HUDEP-2 (cell line): Measurements from ENCODE around the gene RBBP9.
A peak's percentile ranks its signal among the peaks of the same experiment; 100 is the strongest.
"Not testable (repeated sequence)": the region's sequence is repeated elsewhere in the genome, so short reads cannot be mapped to it uniquely, and the experiment has no call there.

Experiments
- DNase-seq, 76 experiments: peaks; one replicate each; lab custom pipeline; 2025; ENCODE audit not compliant: unreplicated experiment in 76 of 76; lab: John Stamatoyannopoulos, UW

RBBP9 gene

GRCh38 chr20:18506744-18507143 lies 9.7 kb upstream of the RBBP9 start:
- peak in 1 of 76 experiments; percentile 9 for DNase-seq

DNA sequence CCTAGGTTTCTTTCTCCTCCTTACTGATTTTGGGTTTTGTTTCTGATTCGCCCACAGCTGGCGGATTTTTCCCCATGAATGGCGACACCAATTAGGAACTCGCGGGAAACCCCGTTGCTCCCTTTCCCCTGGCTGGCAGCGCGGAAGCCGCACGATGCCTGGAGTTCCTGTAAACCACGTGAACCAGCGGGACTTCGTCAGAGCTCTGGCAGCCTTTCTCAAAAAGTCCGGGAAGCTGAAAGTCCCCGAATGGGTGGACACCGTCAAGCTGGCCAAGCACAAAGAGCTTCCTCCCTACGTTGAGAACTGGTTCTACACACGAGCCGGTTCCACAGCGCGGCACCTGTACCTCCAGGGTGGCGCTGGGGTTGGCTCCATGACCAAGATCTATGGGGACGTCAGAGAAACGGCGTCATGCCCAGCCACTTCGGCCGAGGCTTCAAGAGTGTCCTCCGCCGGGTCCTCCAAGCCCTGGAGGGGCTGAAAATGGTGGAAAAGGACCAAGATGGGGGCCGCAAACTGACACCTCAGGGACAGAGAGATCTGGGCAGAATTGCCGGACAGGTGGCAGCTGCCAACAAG lies 7.5 kb upstream of the RBBP9 start:
- DNase-seq = no peak

DNA sequence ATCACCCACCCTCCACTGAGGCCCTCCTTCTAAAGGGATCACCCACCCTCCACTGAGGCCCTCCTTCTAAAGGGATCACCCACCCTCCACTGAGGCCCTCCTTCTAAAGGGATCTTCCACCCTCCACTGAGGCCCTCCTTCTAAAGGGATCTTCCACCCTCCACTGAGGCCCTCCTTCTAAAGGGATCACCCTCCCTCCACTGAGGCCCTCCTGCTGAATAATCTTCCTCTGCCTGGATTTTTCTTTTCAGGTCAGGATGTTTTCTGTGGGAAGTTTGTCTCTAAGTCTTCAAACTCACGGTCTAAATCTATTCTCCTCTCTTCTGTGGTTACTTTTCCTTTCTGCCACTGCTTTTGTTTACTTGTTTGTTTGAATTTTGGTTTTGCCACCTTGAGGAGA lies 4.6 kb upstream of the RBBP9 start:
- DNase-seq = not testable (repeated sequence)

DNA sequence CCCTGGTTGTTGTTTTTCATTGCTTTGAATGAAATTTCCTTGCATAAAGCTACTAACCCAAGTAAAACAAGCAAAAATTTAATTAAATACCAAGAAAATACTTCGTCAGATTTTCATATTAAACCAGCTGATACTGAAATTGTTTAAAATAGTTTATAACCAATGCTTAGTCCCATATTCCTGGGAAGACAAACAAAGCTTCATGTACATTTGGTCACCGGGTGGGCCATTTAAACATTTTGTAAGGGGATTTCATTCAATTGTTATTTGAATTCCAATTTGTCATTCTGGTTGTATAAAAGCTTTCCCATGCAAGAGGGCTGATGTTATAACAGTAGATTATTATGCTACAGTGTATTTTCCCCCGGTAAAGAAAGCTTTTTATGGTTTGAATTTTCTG lies 578 bp upstream of the RBBP9 start:
- DNase-seq = no peak

DNA sequence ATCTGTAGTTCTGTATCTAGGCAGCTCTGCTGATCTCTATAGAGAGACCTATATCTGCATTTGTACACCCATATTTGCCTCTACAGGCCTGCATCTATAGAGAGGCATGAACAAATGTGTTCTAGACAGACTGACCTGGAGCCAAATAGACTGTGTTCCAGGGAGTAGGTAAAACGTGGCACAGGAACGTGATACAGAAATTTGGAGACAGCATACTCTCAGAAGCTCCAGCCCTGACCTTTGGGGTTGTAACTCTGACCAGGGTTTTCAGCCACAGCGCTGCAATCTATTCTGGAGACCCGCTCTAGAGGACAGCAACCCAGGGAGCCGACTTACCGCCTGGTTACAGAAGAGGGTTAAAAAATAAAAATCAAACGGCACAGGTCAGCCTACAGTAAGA lies 983 bp downstream of the RBBP9 start:
- DNase-seq = peak in 3 of 76 experiments; percentile 1 to 19 (median 16)

DNA sequence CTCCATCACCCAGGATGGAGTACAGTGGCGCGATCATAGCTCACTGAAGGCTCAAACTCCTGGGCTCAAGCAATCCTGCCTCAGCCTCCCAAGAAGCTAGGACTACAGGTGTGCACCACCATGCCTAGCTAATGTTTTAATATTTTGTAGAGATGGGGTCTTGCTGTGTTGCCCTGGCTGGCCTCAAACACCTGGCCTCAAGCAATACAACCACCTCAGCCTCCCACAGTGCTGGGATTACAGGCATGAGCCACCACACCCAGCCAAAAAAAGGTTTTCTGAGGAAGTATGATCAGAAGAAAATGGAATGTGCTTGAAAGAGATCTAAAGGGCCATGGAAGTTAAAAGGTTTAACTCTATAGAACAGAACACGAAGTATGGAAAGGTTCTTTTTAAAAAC lies 8.7 kb downstream of the RBBP9 start:
- DNase-seq = no peak

DNA sequence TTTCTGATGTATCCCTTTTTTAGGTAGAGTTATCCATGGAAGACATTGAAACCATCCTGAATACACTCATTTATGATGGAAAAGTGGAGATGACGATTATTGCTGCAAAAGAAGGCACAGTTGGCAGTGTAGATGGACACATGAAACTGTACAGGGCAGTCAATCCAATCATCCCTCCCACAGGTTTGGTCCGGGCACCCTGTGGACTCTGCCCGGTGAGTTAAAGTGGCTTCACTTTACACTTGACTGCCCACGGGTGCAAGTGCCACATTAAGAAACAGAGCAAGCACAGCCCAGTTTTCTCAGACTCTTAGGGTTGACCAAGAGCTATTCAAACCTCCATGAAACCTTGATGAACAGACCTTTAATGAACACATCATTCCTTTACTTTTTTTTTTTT lies 15.4 kb downstream of the RBBP9 start:
- DNase-seq = no peak

DNA sequence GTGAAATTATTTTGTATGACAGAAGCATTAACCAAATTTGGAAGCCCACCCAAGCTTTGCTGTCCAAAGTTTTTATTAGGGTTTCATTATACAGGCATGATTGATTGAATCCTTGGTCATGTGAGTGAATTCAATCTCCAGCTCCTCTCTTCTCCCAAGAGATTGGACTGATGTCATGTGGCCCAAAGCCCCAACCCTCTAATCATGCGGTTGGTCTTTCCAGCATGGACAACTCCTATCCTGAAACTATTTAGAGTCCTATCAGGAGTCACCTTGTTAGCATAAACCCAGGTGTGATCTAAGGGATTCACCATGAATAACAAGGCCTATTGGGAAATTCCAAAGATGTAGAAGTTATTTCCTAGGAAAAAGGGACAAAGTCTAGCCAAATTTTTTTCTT lies 19.2 kb downstream of the RBBP9 start:
- DNase-seq = no peak

- DNase-seq = no peak
Observed at GRCh38 chr20:18477218-18477617, 19.8 kb downstream of the RBBP9 start.

- peak; percentile 15 to 97 (median 89) for DNase-seq
Observed at GRCh38 chr20:18466894-18467730, 29.9 kb downstream of the RBBP9 start, which contains the start of the genes DZANK1 and POLR3F. Gene DZANK1, minus strand, starts transcription at chr20:18467030. Its CDS starts 1,672 bp downstream, at chr20:18465358. Gene POLR3F, plus strand, starts transcription at chr20:18467390. Its CDS starts 117 bp downstream, at chr20:18467507.

GRCh38 chr20:18466574-18466893 lies 30.5 kb downstream of the RBBP9 start:
- no peak for DNase-seq

DNA sequence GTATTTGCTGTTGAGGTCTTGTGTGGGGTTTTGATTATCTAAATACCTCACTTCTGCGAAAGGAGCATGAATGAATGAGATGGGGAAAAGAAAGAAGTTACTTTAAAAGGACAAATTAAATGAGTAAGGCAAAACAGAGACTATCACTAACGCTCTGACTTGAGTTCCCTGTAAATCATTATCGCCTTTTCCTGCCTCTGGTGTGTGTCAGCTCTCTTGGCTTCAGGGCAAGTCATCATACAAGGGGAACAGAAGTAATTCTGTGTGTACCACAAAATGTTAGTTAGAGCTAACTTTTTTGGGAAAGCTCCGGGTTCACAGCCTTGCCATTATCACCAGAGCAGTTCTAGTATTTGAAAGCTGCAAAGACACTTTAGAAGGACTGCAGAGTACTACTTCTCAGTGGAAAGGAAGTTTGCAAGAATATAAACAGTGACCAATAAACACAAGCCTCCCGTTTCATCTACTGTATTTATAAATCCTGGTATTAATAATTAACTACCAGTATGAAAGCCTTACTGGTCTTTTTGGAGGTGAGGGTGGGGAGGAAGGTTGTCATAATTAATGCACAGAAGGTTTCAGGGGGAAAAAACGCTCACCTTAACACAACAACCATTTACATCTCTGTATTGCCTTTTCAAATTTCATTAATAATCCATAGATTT lies 31.4 kb downstream of the RBBP9 start:
- no peak for DNase-seq

GRCh38 chr20:18456600-18456999 lies 40.4 kb downstream of the RBBP9 start:
- no peak for DNase-seq

GRCh38 chr20:18443886-18444285 lies 53.1 kb downstream of the RBBP9 start:
- DNase-seq = no peak

GRCh38 chr20:18440403-18440802 lies 56.6 kb downstream of the RBBP9 start:
- DNase-seq = no peak

GRCh38 chr20:18436847-18437246 lies 60.2 kb downstream of the RBBP9 start:
- no peak for DNase-seq
